AG04449 (cell line): ENCODE measurements around the gene TAS2R41.

Experiments used
- CTCF ChIA-PET: fragments of 350-600 bp; formaldehyde crosslinking; extraction: SDS; loops from one replicate; lab custom pipeline; 2021; ENCODE audit warnings: antibody characterized with exemption; lab: Yijun Ruan, JAX
- POLR2A ChIA-PET: fragments of 400-600, 350-600 bp; formaldehyde crosslinking; extraction: SDS; loops from one replicate; lab custom pipeline; 2020; ENCODE audit warnings: antibody characterized with exemption, inconsistent platforms; lab: Yijun Ruan, JAX
- DNase-seq: peaks from one replicate; pipeline ENCODE4 v3.0.0-alpha.2; 2010; ENCODE audit warnings: low read depth, low spot score
- H3K4me3 ChIP-seq: 2 replicates; pipeline ENCODE4 v1.5.1; 2011; ENCODE audit warnings: low read depth, mild to moderate bottlenecking, control low read depth, low read length
- CTCF ChIP-seq: IDR thresholded peaks from one replicate; pipeline ENCODE4 v1.5.1; 2011; ENCODE audit warnings: mild to moderate bottlenecking, moderate library complexity, low read length, control low read depth, inconsistent platforms; ENCODE audit not compliant: insufficient read depth; ENCODE audit errors: missing control alignments

TAS2R41 gene

GRCh38 chr7:143497008-143497795, 19.5 kb downstream of the TAS2R41 start:
- ChIA-PET CTCF (interaction anchor here (1.5 kb wide), 1 partner anchor 11 kb away, joined by 4 read pairs; no protein-coding TSS in a partner anchor), POLR2A (no interaction called here)
- H3K4me3 ChIP-seq, result no peak overlapping the region
- no peak for DNase-seq
- TF ChIP-seq CTCF, result no peak

GRCh38 chr7:143499246-143499645, 21.6 kb downstream of the TAS2R41 start:
- ChIA-PET CTCF (interaction anchor here (1.1 to 1.3 kb wide), 2 partner anchors 8 to 84 kb away, joined by 3 to 6 read pairs; no protein-coding TSS in a partner anchor), POLR2A (no interaction called here)
- no peak for DNase-seq
- no peak overlapping the region for H3K4me3 ChIP-seq
- no peak for TF ChIP-seq CTCF

- ChIA-PET CTCF (interaction anchor here (0.7 to 1.3 kb wide), 4 partner anchors 9 to 85 kb away, joined by 3 to 6 read pairs (median 3); no protein-coding TSS in a partner anchor), POLR2A (no interaction called here)
- DNase-seq, result no peak
- TF ChIP-seq CTCF, result no peak
- H3K4me3 ChIP-seq, result no peak overlapping the region
Observed at GRCh38 chr7:143499743-143500348, 22.2 kb downstream of the TAS2R41 start.

GRCh38 chr7:143503261-143503660, 25.6 kb downstream of the TAS2R41 start:
- CTCF ChIA-PET, result interaction anchor here (0.6 to 1.5 kb wide), 4 partner anchors 11 to 262 kb away, joined by 3 to 4 read pairs (median 3); no protein-coding TSS in a partner anchor
- POLR2A ChIA-PET, result no interaction called here
- TF ChIP-seq CTCF, result no peak
- no peak overlapping the region for H3K4me3 ChIP-seq
- no peak for DNase-seq

GRCh38 chr7:143504215-143504936, 26.7 kb downstream of the TAS2R41 start:
- POLR2A ChIA-PET, result no interaction called here
- no peak for TF ChIP-seq CTCF
- DNase-seq, result no peak
- CTCF ChIA-PET, result interaction anchor here (1.3 to 1.6 kb wide), 2 partner anchors 12 to 264 kb away, joined by 5 to 9 read pairs; no protein-coding TSS in a partner anchor
- H3K4me3 ChIP-seq, result no peak overlapping the region
